GM12864 (cell line): ENCODE measurements around the gene POLR3G.

ENCODE experiments used
- DNase-seq: peaks from one replicate; pipeline ENCODE4 v3.0.0-alpha.2; 2011; ENCODE audit warnings: low read depth
- H3K4me3 ChIP-seq: 2 replicates; pipeline ENCODE4 v1.5.1; 2011; ENCODE audit warnings: mild to moderate bottlenecking, low read depth, low read length, control low read depth
- TF ChIP-seq, protein P1 (sequence below): IDR thresholded peaks from 2 replicates; pipeline ENCODE4 v1.5.1; 2011; ENCODE audit warnings: low read depth, mild to moderate bottlenecking, moderate library complexity, low read length, control low read depth, inconsistent platforms; ENCODE audit errors: missing control alignments

The POLR3G gene

DNA sequence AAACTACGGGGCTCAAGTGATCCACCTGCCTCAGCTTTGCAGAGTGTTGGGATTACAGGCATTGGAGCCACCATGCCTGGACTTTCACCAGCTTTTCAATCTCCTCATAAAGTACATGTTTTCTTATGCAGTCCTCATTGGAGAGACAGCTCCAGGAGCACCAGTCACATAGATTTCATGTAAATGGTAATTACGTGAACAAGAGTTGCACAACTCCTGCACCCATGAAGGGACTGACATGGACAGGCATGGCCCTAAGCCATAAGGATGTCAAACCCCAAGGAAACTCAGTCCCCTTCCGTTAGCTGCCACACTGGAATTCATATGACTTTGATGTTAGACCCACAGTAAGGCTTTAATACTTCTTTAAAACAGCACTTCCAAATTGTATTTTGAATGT is 76.3 kb downstream of the POLR3G start:
- H3K4me3 ChIP-seq: no peak overlapping the region
- TF ChIP-seq, protein P1, sequence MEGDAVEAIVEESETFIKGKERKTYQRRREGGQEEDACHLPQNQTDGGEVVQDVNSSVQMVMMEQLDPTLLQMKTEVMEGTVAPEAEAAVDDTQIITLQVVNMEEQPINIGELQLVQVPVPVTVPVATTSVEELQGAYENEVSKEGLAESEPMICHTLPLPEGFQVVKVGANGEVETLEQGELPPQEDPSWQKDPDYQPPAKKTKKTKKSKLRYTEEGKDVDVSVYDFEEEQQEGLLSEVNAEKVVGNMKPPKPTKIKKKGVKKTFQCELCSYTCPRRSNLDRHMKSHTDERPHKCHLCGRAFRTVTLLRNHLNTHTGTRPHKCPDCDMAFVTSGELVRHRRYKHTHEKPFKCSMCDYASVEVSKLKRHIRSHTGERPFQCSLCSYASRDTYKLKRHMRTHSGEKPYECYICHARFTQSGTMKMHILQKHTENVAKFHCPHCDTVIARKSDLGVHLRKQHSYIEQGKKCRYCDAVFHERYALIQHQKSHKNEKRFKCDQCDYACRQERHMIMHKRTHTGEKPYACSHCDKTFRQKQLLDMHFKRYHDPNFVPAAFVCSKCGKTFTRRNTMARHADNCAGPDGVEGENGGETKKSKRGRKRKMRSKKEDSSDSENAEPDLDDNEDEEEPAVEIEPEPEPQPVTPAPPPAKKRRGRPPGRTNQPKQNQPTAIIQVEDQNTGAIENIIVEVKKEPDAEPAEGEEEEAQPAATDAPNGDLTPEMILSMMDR: no peak
- no peak for DNase-seq

DNA sequence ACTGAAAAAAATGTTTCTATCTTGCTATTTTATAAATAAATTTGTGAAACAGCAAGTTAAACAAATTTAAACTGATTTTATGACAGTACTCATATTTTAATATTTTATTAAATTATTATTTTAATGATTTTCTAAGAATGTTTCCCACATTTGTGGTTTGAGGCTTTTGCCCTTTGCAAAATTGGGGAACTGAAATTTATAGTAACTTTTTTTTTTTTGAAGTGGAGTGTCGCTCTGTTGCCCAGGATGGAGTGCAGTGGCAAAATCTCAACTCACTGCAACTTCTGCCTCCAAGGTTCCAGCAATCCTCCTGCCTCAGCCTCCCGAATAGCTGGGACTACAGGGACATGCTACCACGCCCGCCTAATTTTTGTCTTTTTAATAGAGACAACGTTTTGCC is 76.7 kb downstream of the POLR3G start:
- TF ChIP-seq, protein P1: no peak
- DNase-seq: no peak
- H3K4me3 ChIP-seq: no peak overlapping the region

DNA sequence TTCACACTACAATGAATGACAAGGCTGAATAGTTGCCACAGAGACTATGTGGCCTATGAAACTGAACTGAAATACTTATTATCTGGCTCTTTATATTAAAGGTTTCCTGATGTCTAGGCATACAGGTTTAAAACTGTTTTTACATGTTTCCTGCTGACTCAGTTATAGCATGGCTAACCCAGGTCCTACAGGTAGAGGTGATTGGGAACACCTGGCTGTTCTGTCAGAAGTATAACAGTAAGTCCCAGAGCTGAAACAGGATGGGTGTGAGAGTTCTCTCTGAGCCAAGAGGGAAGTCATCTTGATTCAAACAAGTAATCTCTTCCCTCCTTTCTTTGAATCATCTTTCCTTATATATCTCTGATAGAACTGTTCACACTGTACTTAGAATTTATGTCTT is 79.0 kb downstream of the POLR3G start:
- TF ChIP-seq, protein P1: no peak
- no peak for DNase-seq
- no peak overlapping the region for H3K4me3 ChIP-seq

- DNase-seq: no peak
- TF ChIP-seq, protein P1: no peak
- H3K4me3 ChIP-seq: no peak overlapping the region
These were observed 79.8 kb downstream of the POLR3G start for GRCh38 chr5:90554358-90555006.

- TF ChIP-seq, protein P1: no peak
- H3K4me3 ChIP-seq: no peak overlapping the region
- no peak for DNase-seq
These were observed 81.0 kb downstream of the POLR3G start for GRCh38 chr5:90555666-90556065.

DNA sequence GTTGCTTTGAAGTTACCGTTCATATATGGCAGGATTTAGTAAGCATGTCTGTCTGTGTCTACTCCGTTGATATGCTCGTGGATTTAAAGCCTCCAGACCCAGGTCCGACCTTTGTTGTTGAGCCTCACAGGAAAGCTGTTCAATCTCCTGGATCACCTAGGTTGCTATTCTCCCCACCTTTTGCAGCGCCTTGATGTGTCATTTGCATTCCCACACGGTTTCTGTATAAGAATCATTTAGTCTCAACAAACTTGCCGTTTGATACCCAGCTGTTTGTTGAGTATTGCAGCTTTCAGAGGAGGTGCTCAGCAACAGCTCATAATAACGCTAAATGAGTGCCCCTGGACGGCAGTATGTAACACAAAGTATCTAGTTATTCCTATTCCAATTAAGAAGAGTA is 82.7 kb downstream of the POLR3G start:
- no peak for DNase-seq
- TF ChIP-seq, protein P1: no peak
- no peak overlapping the region for H3K4me3 ChIP-seq

- no peak for DNase-seq
- TF ChIP-seq, protein P1: no peak
- H3K4me3 ChIP-seq: no peak overlapping the region
These were observed 83.2 kb downstream of the POLR3G start for GRCh38 chr5:90557871-90558270.
